ENCODE measurements around the gene PALMD. TPM values are rescaled to one million over a fixed set of nuclear protein-coding genes. Genes with fewer than 3 reads are reported as not detected.

The PALMD gene
- total and polyA plus RNA-seq, 2 donors (not counting 1 experiment from before 2014, with no cell fraction given), result not detected

DNA sequence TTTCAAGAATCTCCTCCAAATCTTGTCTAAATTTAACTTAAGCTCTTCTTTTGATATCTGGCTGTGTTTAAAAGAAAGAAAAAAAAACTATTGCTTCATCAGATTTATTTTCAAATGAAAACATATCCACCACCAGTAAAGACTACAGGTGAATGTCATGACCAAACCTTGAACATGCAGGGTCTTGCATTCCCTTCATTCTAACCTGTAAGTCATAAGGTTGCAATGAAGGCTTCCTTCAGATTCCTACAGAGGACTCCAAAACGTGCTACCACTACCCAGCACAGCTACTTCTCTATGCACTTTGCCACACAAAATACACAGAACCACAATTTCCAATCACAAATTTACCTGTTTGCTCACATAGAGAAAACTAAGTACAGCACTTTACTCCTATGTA, 94.2 kb downstream of the PALMD start:
- Mint-ChIP-seq H3K27ac (no peak overlapping the region), H3K27me3 (no peaks in the 10 kb centered on the region), H3K4me1 (no peaks in the 10 kb centered on the region), H3K4me3 (no peak overlapping the region), H3K9me3 (ENCODE audit: insufficient read depth) (no peaks in the 10 kb centered on the region)
- H3K27ac ChIP-seq (ENCODE audit: low read length in 2 of 2), result no peak overlapping the region
- H3K27me3 ChIP-seq (replicated peaks in 1 of 4; ENCODE audit: control extremely low read depth in 1 of 4, control insufficient read depth in 3 of 4, insufficient read depth in 4 of 4, low read length in 3 of 4), result no peaks in the 10 kb centered on the region
- WGBS (ENCODE audit: insufficient coverage), result 67% methylated on average over 1 of the region's 1 CpG
- no peak overlapping the region for H3K9ac ChIP-seq (ENCODE audit: low read length)
- intact Hi-C loops (cut with micrococcal nuclease), result no loop called here
- no peak overlapping the region for H2AFZ ChIP-seq (ENCODE audit: insufficient read depth, low read depth, low read length, poor library complexity, severe bottlenecking)
- H3K9me3 ChIP-seq (ENCODE audit: control extremely low read depth in 1 of 3, control insufficient read depth in 2 of 3, insufficient read depth in 1 of 3, low read length in 2 of 3), result no peaks in the 10 kb centered on the region
- H4K20me1 ChIP-seq (ENCODE audit: control insufficient read depth, insufficient read depth, low read length, poor library complexity, severe bottlenecking), result no peaks in the 10 kb centered on the region
- H3K79me2 ChIP-seq (ENCODE audit: control insufficient read depth, insufficient read depth, low read length), result no peaks in the 10 kb centered on the region
- CTCF ChIA-PET, result no interaction called here
- H3K36me3 ChIP-seq (replicated peaks in 1 of 2; ENCODE audit: control extremely low read depth in 1 of 2, control insufficient read depth in 1 of 2, extremely low read depth in 1 of 2, insufficient read depth in 2 of 2, low read length in 1 of 2), result peaks cover 0 to 3% of the 10 kb centered on the region in 2 experiments
- H3K4me3 ChIP-seq (ENCODE audit: control extremely low read depth in 1 of 5, extremely low read depth in 1 of 5, insufficient read depth in 1 of 5, low read depth in 2 of 5, low read length in 4 of 5), result no peak overlapping the region
- no peak overlapping the region for H3K4me2 ChIP-seq (replicated peaks; ENCODE audit: low read depth, low read length, poor library complexity, severe bottlenecking)
- POLR2A ChIA-PET, result no interaction called here
- H3K4me1 ChIP-seq (ENCODE audit: control insufficient read depth in 2 of 2, insufficient read depth in 2 of 2, low read length in 2 of 2), result no peaks in the 10 kb centered on the region
- DNase-seq (no peak), ATAC-seq (ENCODE audit: low read depth) (no peak)
- TF ChIP-seq EZH2 (IDR thresholded peaks at IDR 0.05; ENCODE audit: borderline replicate concordance, insufficient read depth, low read depth, low read length, poor library complexity, severe bottlenecking), result no peak
- TF ChIP-seq, protein P1, sequence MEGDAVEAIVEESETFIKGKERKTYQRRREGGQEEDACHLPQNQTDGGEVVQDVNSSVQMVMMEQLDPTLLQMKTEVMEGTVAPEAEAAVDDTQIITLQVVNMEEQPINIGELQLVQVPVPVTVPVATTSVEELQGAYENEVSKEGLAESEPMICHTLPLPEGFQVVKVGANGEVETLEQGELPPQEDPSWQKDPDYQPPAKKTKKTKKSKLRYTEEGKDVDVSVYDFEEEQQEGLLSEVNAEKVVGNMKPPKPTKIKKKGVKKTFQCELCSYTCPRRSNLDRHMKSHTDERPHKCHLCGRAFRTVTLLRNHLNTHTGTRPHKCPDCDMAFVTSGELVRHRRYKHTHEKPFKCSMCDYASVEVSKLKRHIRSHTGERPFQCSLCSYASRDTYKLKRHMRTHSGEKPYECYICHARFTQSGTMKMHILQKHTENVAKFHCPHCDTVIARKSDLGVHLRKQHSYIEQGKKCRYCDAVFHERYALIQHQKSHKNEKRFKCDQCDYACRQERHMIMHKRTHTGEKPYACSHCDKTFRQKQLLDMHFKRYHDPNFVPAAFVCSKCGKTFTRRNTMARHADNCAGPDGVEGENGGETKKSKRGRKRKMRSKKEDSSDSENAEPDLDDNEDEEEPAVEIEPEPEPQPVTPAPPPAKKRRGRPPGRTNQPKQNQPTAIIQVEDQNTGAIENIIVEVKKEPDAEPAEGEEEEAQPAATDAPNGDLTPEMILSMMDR (IDR thresholded peaks at IDR 0.05), result no peak

Other genes with a start within 250 kb of the PALMD start
- 0.96 and 1.00 TPM in 2 replicates for gene FRRS1, start 120.5 kb downstream of the PALMD start, total RNA-seq
- gene FRRS1, start 120.5 kb downstream of the PALMD start, polyA plus RNA-seq, result 0.68 and 0.73 TPM in 2 replicates
- 18.7 and 21.7 TPM in 2 replicates for gene AGL, start 204.2 kb downstream of the PALMD start, total RNA-seq
- gene AGL, start 204.2 kb downstream of the PALMD start, polyA plus RNA-seq, result 3.2 and 6.0 TPM in 2 replicates